Trophoblast cell (in vitro differentiated cells and primary cell): Measurements from ENCODE around the gene ZNF438.
A peak's percentile ranks its signal among the peaks of the same experiment; 100 is the strongest.

Experiments
- DNase-seq, 2 donors: peaks; one replicate each; pipeline ENCODE4 v3.0.0-alpha.2; 2016
- H2AFZ ChIP-seq: 2 replicates; pipeline ENCODE4 v1.6.1; 2013; ENCODE audit warnings: low read length, moderate library complexity, mild to moderate bottlenecking; ENCODE audit not compliant: insufficient read depth, poor library complexity
- H2AK5ac ChIP-seq: 2 replicates; pipeline ENCODE4 v1.6.1; 2013; ENCODE audit warnings: mild to moderate bottlenecking, low read length
- H2BK120ac ChIP-seq: 2 replicates; pipeline ENCODE4 v1.6.1; 2013; ENCODE audit warnings: low read length, mild to moderate bottlenecking, moderate library complexity; ENCODE audit not compliant: insufficient read depth, poor library complexity
- H2BK12ac ChIP-seq: 2 replicates; pipeline ENCODE4 v1.6.1; 2013; ENCODE audit warnings: mild to moderate bottlenecking, low read length, moderate library complexity
- H2BK5ac ChIP-seq: 2 replicates; pipeline ENCODE4 v1.6.1; 2013; ENCODE audit warnings: low read length, low read depth, moderate library complexity, mild to moderate bottlenecking; ENCODE audit not compliant: poor library complexity
- H3K14ac ChIP-seq: 2 replicates; pipeline ENCODE4 v1.6.1; 2013; ENCODE audit warnings: mild to moderate bottlenecking, low read length
- H3K18ac ChIP-seq: 2 replicates; pipeline ENCODE4 v1.6.1; 2013; ENCODE audit warnings: mild to moderate bottlenecking, low read length
- H3K23ac ChIP-seq: 2 replicates; pipeline ENCODE4 v1.6.1; 2013; ENCODE audit warnings: low read length
- H3K27ac ChIP-seq: 2 replicates; pipeline ENCODE4 v1.5.1; 2013; ENCODE audit warnings: low read depth, mild to moderate bottlenecking, inconsistent platforms, low read length, moderate library complexity
- H3K27me3 ChIP-seq: 2 replicates; pipeline ENCODE4 v1.6.1; 2013; ENCODE audit warnings: inconsistent platforms, mild to moderate bottlenecking, low read length, moderate library complexity; ENCODE audit not compliant: insufficient read depth
- H3K36me3 ChIP-seq, 2 experiments: 1 replicate in 1 of 2; 2 replicates in 1 of 2; pipeline ENCODE4 v1.6.1; 2013; ENCODE audit warnings: low read length in 2 of 2, mild to moderate bottlenecking in 2 of 2, moderate library complexity in 1 of 2; ENCODE audit not compliant: insufficient read depth in 2 of 2, control insufficient read depth in 1 of 2
- H3K4ac ChIP-seq: 2 replicates; pipeline ENCODE4 v1.6.1; 2013; ENCODE audit warnings: low read depth, mild to moderate bottlenecking, low read length, moderate library complexity
- H3K4me1 ChIP-seq, 2 experiments: 1 replicate in 1 of 2; 2 replicates in 1 of 2; pipeline ENCODE4 v1.6.1; 2013; ENCODE audit warnings: low read length in 2 of 2, mild to moderate bottlenecking in 2 of 2, moderate library complexity in 1 of 2; ENCODE audit not compliant: insufficient read depth in 2 of 2, control insufficient read depth in 1 of 2
- H3K4me2 ChIP-seq: 2 replicates; pipeline ENCODE4 v1.6.1; 2013; ENCODE audit warnings: inconsistent platforms, mild to moderate bottlenecking, low read length, moderate library complexity
- H3K4me3 ChIP-seq: 2 replicates; pipeline ENCODE4 v1.5.1; 2013; ENCODE audit warnings: mild to moderate bottlenecking, low read depth, low read length, inconsistent platforms
- H3K79me1 ChIP-seq: one replicate; pipeline ENCODE4 v1.6.1; 2013; ENCODE audit warnings: low read length
- H3K79me2 ChIP-seq: 2 replicates; pipeline ENCODE4 v1.6.1; 2013; ENCODE audit warnings: low read length, mild to moderate bottlenecking; ENCODE audit not compliant: control insufficient read depth, insufficient read depth, poor library complexity
- H3K9ac ChIP-seq: 2 replicates; pipeline ENCODE4 v1.6.1; 2013; ENCODE audit warnings: mild to moderate bottlenecking, low read length
- H3K9me3 ChIP-seq: 2 replicates; pipeline ENCODE4 v1.6.1; 2013; ENCODE audit warnings: low read depth, mild to moderate bottlenecking, control low read depth, inconsistent platforms, low read length; ENCODE audit not compliant: insufficient read depth
- H4K12ac ChIP-seq: 2 replicates; pipeline ENCODE4 v1.6.1; 2013; ENCODE audit warnings: low read depth, mild to moderate bottlenecking, low read length, moderate library complexity
- H4K8ac ChIP-seq: 2 replicates; pipeline ENCODE4 v1.6.1; 2013; ENCODE audit warnings: low read depth, mild to moderate bottlenecking, low read length, moderate library complexity
- H4K91ac ChIP-seq: one replicate; pipeline ENCODE4 v1.6.1; 2013; ENCODE audit warnings: low read depth, mild to moderate bottlenecking, low read length, moderate library complexity
- WGBS: extraction: QIAGEN DNeasy Blood & Tissue Kit; methylation state at CpG from one replicate; pipeline ENCODE4 v1.1.7; 2013; ENCODE audit warnings: missing lambda C conversion rate; ENCODE audit not compliant: insufficient read length, insufficient coverage; ENCODE audit errors: extremely low coverage; 5-methylcytosine and 5-hydroxymethylcytosine counted together

The ZNF438 gene

GRCh38 chr10:30939643-30940251 is 91.9 kb downstream of the ZNF438 start:
- Histone ChIP-seq H4K91ac (no peak overlapping the region), H3K9me3 (no peaks in the 10 kb centered on the region), H3K9ac (no peak overlapping the region), H3K36me3 (no peaks in the 10 kb centered on the region), H3K4me1 (no peaks in the 10 kb centered on the region), H4K12ac (no peak overlapping the region), H3K27ac (no peak overlapping the region), H3K18ac (no peak overlapping the region), H3K23ac (no peak overlapping the region), H3K4me2 (no peak overlapping the region), H3K79me1 (no peaks in the 10 kb centered on the region), H3K4ac (no peak overlapping the region), H2AFZ (no peak overlapping the region), H3K79me2 (no peaks in the 10 kb centered on the region), H2AK5ac (no peak overlapping the region), H3K27me3 (no peaks in the 10 kb centered on the region), H2BK5ac (no peak overlapping the region), H3K14ac (no peak overlapping the region), H4K8ac (no peak overlapping the region), H2BK12ac (no peak overlapping the region), H3K4me3 (no peak overlapping the region), H2BK120ac (no peak overlapping the region)
- DNase-seq = no peak

- Histone ChIP-seq H3K4ac (no peak overlapping the region), H3K36me3 (no peaks in the 10 kb centered on the region), H3K18ac (no peak overlapping the region), H4K91ac (no peak overlapping the region), H3K27ac (no peak overlapping the region), H2BK12ac (no peak overlapping the region), H3K4me3 (no peak overlapping the region), H3K23ac (no peak overlapping the region), H4K8ac (no peak overlapping the region), H3K9ac (no peak overlapping the region), H3K27me3 (no peaks in the 10 kb centered on the region), H3K79me1 (no peaks in the 10 kb centered on the region), H2BK5ac (no peak overlapping the region), H4K12ac (no peak overlapping the region), H3K79me2 (no peaks in the 10 kb centered on the region), H3K9me3 (peaks cover 5% of the 10 kb centered on the region), H3K4me1 (no peaks in the 10 kb centered on the region), H3K4me2 (no peak overlapping the region), H2BK120ac (no peak overlapping the region), H3K14ac (no peak overlapping the region), H2AK5ac (no peak overlapping the region), H2AFZ (no peak overlapping the region)
- WGBS = no CpG with 5 or more reads among the region's 1 CpG
- DNase-seq = peak in 1 of 2 donors; percentile 51
Measured at GRCh38 chr10:30935078-30935477, 96.6 kb downstream of the ZNF438 start.

GRCh38 chr10:30931094-30931493 is 100.6 kb downstream of the ZNF438 start:
- H3K79me2 ChIP-seq = no peaks in the 10 kb centered on the region
- no peak for DNase-seq
- no peak overlapping the region for H3K9ac ChIP-seq
- no peak overlapping the region for H3K14ac ChIP-seq
- no peak overlapping the region for H3K4ac ChIP-seq
- no peak overlapping the region for H4K91ac ChIP-seq
- H2AK5ac ChIP-seq = no peak overlapping the region
- no peak overlapping the region for H2BK120ac ChIP-seq
- H3K9me3 ChIP-seq = peaks cover 12% of the 10 kb centered on the region
- no peak overlapping the region for H3K4me3 ChIP-seq
- no peak overlapping the region for H3K23ac ChIP-seq
- H2AFZ ChIP-seq = no peak overlapping the region
- H3K4me2 ChIP-seq = no peak overlapping the region
- H3K36me3 ChIP-seq = peaks cover 0 to 2% of the 10 kb centered on the region in 2 experiments
- H3K79me1 ChIP-seq = no peaks in the 10 kb centered on the region
- H2BK5ac ChIP-seq = no peak overlapping the region
- no peaks in the 10 kb centered on the region for H3K27me3 ChIP-seq
- H3K18ac ChIP-seq = no peak overlapping the region
- no peak overlapping the region for H4K8ac ChIP-seq
- H3K27ac ChIP-seq = no peak overlapping the region
- no peaks in the 10 kb centered on the region for H3K4me1 ChIP-seq
- no peak overlapping the region for H4K12ac ChIP-seq
- no peak overlapping the region for H2BK12ac ChIP-seq

GRCh38 chr10:30929901-30930520 is 101.7 kb downstream of the ZNF438 start:
- Histone ChIP-seq H3K9ac (no peak overlapping the region), H2AK5ac (no peak overlapping the region), H3K79me1 (no peaks in the 10 kb centered on the region), H2BK120ac (no peak overlapping the region), H3K27ac (no peak overlapping the region), H3K27me3 (no peaks in the 10 kb centered on the region), H2BK5ac (no peak overlapping the region), H4K91ac (no peak overlapping the region), H3K4me3 (no peak overlapping the region), H3K23ac (no peak overlapping the region), H3K4ac (no peak overlapping the region), H3K79me2 (no peaks in the 10 kb centered on the region), H3K18ac (no peak overlapping the region), H2AFZ (no peak overlapping the region), H3K14ac (no peak overlapping the region), H3K4me2 (no peak overlapping the region), H4K8ac (no peak overlapping the region), H3K4me1 (no peaks in the 10 kb centered on the region), H3K9me3 (peaks cover 12% of the 10 kb centered on the region), H2BK12ac (no peak overlapping the region), H3K36me3 (peaks cover 0 to 2% of the 10 kb centered on the region in 2 experiments), H4K12ac (no peak overlapping the region)
- WGBS = no CpG with 5 or more reads among the region's 23 CpGs
- no peak for DNase-seq
